ENCODE measurements around the gene TNPO2.
A peak's percentile ranks its signal among the peaks of the same experiment; 100 is the strongest.

TNPO2 gene

GRCh38 chr19:12676384-12676792 is 47.3 kb downstream of the TNPO2 start:
- no peak overlapping the region for H2AFZ ChIP-seq (ENCODE audit: low read depth, low read length)
- DNase-seq (peak; percentile 88), ATAC-seq (ENCODE audit: insufficient read depth, low read depth) (peak; percentile 58)
- H3K4me2 ChIP-seq (ENCODE audit: insufficient read depth, low read length) = no peak overlapping the region
- peaks cover 46% of the 10 kb centered on the region for H4K20me1 ChIP-seq (ENCODE audit: insufficient read depth, low read length)
- TF ChIP-seq EZH2 (IDR thresholded peaks at IDR 0.05; ENCODE audit: borderline replicate concordance, low read depth, low read length, severe bottlenecking) (no peak), CTCF (IDR thresholded peaks at IDR 0.05; ENCODE audit: borderline replicate concordance, extremely low read depth, low read length, poor library complexity, severe bottlenecking) (peak; percentile 94)
- no peak overlapping the region for H3K27ac ChIP-seq (ENCODE audit: low read length)
- peaks cover 51% of the 10 kb centered on the region for H3K79me2 ChIP-seq (ENCODE audit: insufficient read depth, low read length)
- no peak overlapping the region for H3K4me3 ChIP-seq (ENCODE audit: low read depth in 1 of 2, low read length in 2 of 2)
- peaks cover 78% of the 10 kb centered on the region for H3K36me3 ChIP-seq (ENCODE audit: insufficient read depth, low read length)
- H3K27me3 ChIP-seq (ENCODE audit: insufficient read depth, low read length, poor library complexity) = no peaks in the 10 kb centered on the region
- H3K9me3 ChIP-seq (ENCODE audit: insufficient read depth, low read length, severe bottlenecking) = no peaks in the 10 kb centered on the region
- H3K4me1 ChIP-seq (ENCODE audit: insufficient read depth, low read length) = peaks cover 14% of the 10 kb centered on the region
- no peak overlapping the region for H3K9ac ChIP-seq (ENCODE audit: low read depth, low read length)

GRCh38 chr19:12675940-12676339 is 47.8 kb downstream of the TNPO2 start:
- Histone ChIP-seq H3K36me3 (ENCODE audit: insufficient read depth, low read length) (peaks cover 78% of the 10 kb centered on the region), H3K9me3 (ENCODE audit: insufficient read depth, low read length, severe bottlenecking) (no peaks in the 10 kb centered on the region), H3K79me2 (ENCODE audit: insufficient read depth, low read length) (peaks cover 49% of the 10 kb centered on the region), H3K27me3 (ENCODE audit: insufficient read depth, low read length, poor library complexity) (no peaks in the 10 kb centered on the region), H3K4me2 (ENCODE audit: insufficient read depth, low read length) (no peak overlapping the region), H3K4me3 (ENCODE audit: low read depth in 1 of 2, low read length in 2 of 2) (no peak overlapping the region), H3K27ac (ENCODE audit: low read length) (no peak overlapping the region), H2AFZ (ENCODE audit: low read depth, low read length) (no peak overlapping the region), H3K4me1 (ENCODE audit: insufficient read depth, low read length) (peaks cover 14% of the 10 kb centered on the region), H3K9ac (ENCODE audit: low read depth, low read length) (no peak overlapping the region), H4K20me1 (ENCODE audit: insufficient read depth, low read length) (peaks cover 46% of the 10 kb centered on the region)
- DNase-seq (no peak), ATAC-seq (ENCODE audit: insufficient read depth, low read depth) (no peak)
- no peak for TF ChIP-seq EZH2 (IDR thresholded peaks at IDR 0.05; ENCODE audit: borderline replicate concordance, low read depth, low read length, severe bottlenecking)
- TF ChIP-seq CTCF (IDR thresholded peaks at IDR 0.05; ENCODE audit: borderline replicate concordance, extremely low read depth, low read length, poor library complexity, severe bottlenecking) = no peak

- Histone ChIP-seq H3K4me3 (ENCODE audit: low read depth in 1 of 2, low read length in 2 of 2) (no peak overlapping the region), H3K4me1 (ENCODE audit: insufficient read depth, low read length) (peaks cover 17% of the 10 kb centered on the region), H3K27me3 (ENCODE audit: insufficient read depth, low read length, poor library complexity) (no peaks in the 10 kb centered on the region), H3K9ac (ENCODE audit: low read depth, low read length) (no peak overlapping the region), H4K20me1 (ENCODE audit: insufficient read depth, low read length) (peaks cover 48% of the 10 kb centered on the region), H3K27ac (ENCODE audit: low read length) (no peak overlapping the region), H3K4me2 (ENCODE audit: insufficient read depth, low read length) (no peak overlapping the region), H3K36me3 (ENCODE audit: insufficient read depth, low read length) (peaks cover 83% of the 10 kb centered on the region), H2AFZ (ENCODE audit: low read depth, low read length) (no peak overlapping the region), H3K79me2 (ENCODE audit: insufficient read depth, low read length) (peaks cover 51% of the 10 kb centered on the region), H3K9me3 (ENCODE audit: insufficient read depth, low read length, severe bottlenecking) (no peaks in the 10 kb centered on the region)
- no peak for DNase-seq
- ATAC-seq (ENCODE audit: insufficient read depth, low read depth) = no peak
- TF ChIP-seq EZH2 (IDR thresholded peaks at IDR 0.05; ENCODE audit: borderline replicate concordance, low read depth, low read length, severe bottlenecking) (no peak), CTCF (IDR thresholded peaks at IDR 0.05; ENCODE audit: borderline replicate concordance, extremely low read depth, low read length, poor library complexity, severe bottlenecking) (no peak)
Measured at GRCh38 chr19:12675399-12675798, 48.3 kb downstream of the TNPO2 start.

- no peak for ATAC-seq (ENCODE audit: insufficient read depth, low read depth)
- TF ChIP-seq EZH2 (IDR thresholded peaks at IDR 0.05; ENCODE audit: borderline replicate concordance, low read depth, low read length, severe bottlenecking) = no peak
- TF ChIP-seq CTCF (IDR thresholded peaks at IDR 0.05; ENCODE audit: borderline replicate concordance, extremely low read depth, low read length, poor library complexity, severe bottlenecking) = no peak
- Histone ChIP-seq H3K4me3 (ENCODE audit: low read depth in 1 of 2, low read length in 2 of 2) (no peak overlapping the region), H3K27me3 (ENCODE audit: insufficient read depth, low read length, poor library complexity) (no peaks in the 10 kb centered on the region), H3K4me1 (ENCODE audit: insufficient read depth, low read length) (peaks cover 25% of the 10 kb centered on the region), H3K4me2 (ENCODE audit: insufficient read depth, low read length) (no peak overlapping the region), H3K79me2 (ENCODE audit: insufficient read depth, low read length) (peaks cover 58% of the 10 kb centered on the region), H3K9ac (ENCODE audit: low read depth, low read length) (no peak overlapping the region), H4K20me1 (ENCODE audit: insufficient read depth, low read length) (peaks cover 41% of the 10 kb centered on the region), H2AFZ (ENCODE audit: low read depth, low read length) (no peak overlapping the region), H3K9me3 (ENCODE audit: insufficient read depth, low read length, severe bottlenecking) (no peaks in the 10 kb centered on the region), H3K27ac (ENCODE audit: low read length) (no peak overlapping the region), H3K36me3 (ENCODE audit: insufficient read depth, low read length) (peaks cover 71% of the 10 kb centered on the region)
- DNase-seq = no peak
Measured at GRCh38 chr19:12672744-12673143, 51.0 kb downstream of the TNPO2 start.

All from DND-41 (cell line).